ENCODE measurements around the gene GNB1L. TPM values are rescaled to one million over a fixed set of nuclear protein-coding genes. Genes with fewer than 3 reads are reported as not detected.

GNB1L gene
- total and polyA plus RNA-seq, 2 experiments from 2014 or later = 3.5 to 5.5 TPM

DNA sequence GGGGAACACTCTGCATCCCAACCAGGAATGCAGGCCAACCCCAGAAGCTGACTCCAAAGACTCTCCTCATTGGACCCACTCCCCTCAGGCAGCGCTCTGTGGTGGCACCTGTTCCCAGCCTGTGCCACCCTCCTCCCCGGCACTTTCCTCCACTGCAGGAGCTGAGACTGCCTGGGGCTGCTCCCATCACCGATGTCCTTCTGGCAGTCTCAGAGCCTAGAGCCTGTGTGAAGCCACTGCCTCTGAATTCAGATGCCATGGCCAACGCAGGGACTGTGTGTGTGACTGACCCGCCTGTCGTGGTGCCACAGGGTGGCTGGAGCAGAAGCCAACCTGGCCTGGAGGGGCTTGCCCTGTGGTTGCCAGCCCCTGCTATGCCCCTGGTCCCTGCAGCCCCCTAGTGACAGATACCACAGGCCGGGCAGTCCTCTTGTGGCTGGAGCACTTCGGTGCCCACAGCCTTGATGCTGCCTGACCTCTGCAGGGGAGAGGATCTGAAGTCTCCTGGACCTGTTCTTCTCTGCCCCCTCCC is 50.9 kb downstream of the GNB1L start:
- H3K4me3 ChIP-seq = no peak overlapping the region
- no peaks in the 10 kb centered on the region for H3K9me3 ChIP-seq (ENCODE audit: low read depth)
- TF ChIP-seq, protein P1, sequence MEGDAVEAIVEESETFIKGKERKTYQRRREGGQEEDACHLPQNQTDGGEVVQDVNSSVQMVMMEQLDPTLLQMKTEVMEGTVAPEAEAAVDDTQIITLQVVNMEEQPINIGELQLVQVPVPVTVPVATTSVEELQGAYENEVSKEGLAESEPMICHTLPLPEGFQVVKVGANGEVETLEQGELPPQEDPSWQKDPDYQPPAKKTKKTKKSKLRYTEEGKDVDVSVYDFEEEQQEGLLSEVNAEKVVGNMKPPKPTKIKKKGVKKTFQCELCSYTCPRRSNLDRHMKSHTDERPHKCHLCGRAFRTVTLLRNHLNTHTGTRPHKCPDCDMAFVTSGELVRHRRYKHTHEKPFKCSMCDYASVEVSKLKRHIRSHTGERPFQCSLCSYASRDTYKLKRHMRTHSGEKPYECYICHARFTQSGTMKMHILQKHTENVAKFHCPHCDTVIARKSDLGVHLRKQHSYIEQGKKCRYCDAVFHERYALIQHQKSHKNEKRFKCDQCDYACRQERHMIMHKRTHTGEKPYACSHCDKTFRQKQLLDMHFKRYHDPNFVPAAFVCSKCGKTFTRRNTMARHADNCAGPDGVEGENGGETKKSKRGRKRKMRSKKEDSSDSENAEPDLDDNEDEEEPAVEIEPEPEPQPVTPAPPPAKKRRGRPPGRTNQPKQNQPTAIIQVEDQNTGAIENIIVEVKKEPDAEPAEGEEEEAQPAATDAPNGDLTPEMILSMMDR (IDR thresholded peaks at IDR 0.05; ENCODE audit: low read depth, low read length) = no peak
- DNase-seq (ENCODE audit: low read depth in 1 of 2, low spot score in 1 of 2) = no peak
- no peaks in the 10 kb centered on the region for H3K4me1 ChIP-seq (ENCODE audit: low read depth)
- no peak overlapping the region for H3K27ac ChIP-seq
- no peaks in the 10 kb centered on the region for H3K27me3 ChIP-seq
- H3K36me3 ChIP-seq = no peaks in the 10 kb centered on the region

DNA sequence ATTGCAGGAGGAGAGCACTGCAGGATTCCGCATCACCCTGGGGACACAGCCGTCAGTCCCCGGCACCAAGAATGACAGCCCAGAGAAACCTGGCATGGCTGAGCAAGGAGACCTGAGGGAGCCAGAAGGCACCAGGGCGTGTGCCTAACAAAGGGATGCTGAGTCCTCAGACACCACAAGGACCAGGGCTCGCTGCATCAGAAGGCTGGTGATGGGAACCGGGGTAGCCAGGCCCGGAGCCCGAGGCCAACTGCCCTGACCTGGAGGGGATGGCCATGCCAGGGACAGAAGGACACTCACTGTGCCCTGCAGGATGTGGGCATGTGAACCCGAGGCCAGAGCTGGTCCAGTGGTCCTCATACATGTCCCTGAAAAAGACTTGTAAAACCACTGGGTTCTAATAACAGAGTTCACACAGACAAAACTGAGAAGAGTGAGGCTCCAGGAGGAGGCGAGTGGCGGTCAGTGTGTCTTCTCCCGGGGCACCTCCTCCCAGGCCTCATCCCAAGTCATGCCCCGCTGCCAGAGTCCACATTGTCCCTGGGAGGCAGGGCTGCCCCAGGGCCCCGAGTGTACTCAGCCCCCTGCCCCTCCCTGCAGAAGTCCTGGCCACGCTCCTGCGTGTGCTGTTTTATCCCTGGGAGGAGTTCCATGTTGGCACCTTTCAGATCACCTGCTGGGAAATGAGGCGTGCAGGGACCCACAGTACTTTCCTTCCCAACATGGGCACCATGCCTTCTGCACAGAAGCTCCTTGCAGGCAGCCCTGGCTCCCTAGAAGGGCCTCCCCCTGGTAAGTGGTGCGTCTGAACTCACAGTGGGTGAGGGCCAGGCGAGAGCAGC is 51.6 kb downstream of the GNB1L start:
- H3K4me1 ChIP-seq (ENCODE audit: low read depth) = no peaks in the 10 kb centered on the region
- H3K9me3 ChIP-seq (ENCODE audit: low read depth) = no peaks in the 10 kb centered on the region
- no peak for DNase-seq (ENCODE audit: low read depth in 1 of 2, low spot score in 1 of 2)
- TF ChIP-seq, protein P1 (IDR thresholded peaks at IDR 0.05; ENCODE audit: low read depth, low read length) = no peak
- no peak overlapping the region for H3K27ac ChIP-seq
- H3K36me3 ChIP-seq = no peaks in the 10 kb centered on the region
- H3K4me3 ChIP-seq = no peak overlapping the region
- no peaks in the 10 kb centered on the region for H3K27me3 ChIP-seq

DNA sequence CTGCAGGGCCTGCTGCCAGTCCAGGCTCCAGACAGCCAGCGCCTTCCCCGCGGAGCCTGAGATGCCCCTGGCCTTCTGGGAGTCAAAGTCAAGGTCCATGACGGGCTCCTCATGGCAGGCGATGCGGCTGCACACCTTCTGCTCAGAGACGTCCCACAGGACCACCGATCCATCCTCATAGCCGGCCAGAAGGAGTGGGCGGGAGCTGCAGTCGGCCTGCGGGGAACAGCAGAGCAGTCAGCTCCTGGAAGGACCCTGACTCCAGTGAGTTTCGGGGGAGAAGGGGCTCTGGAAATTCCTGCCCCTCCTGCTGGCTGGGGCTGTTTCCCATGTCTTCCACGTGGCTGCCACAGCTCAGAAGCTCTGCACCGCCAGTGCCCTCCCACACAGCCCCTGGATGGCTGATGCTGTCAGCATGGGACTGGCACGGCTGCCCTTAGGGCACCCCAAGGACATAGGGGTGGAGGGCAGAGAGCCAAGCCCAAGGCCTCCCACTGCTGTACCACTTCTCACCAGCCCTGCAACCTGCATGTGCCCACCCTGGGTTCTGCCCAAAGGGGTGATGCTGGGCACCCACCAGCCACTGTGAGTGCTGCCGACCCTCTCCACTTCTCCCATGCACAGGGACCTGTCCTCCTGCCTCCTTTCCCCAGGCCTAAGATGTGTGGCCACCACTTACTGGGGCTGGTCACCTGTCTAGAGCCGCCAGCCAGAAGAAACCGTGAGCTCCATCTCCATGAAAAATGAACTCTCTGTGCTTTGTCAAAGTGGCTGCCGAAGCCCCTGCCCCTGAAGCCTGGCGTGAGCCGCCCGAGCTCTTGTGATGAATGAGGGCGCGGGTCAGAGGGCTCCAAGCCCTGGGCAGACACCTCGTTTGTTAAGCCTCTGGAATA is 52.4 kb downstream of the GNB1L start:
- Histone ChIP-seq H3K9me3 (ENCODE audit: low read depth) (no peaks in the 10 kb centered on the region), H3K4me3 (no peak overlapping the region), H3K4me1 (ENCODE audit: low read depth) (no peaks in the 10 kb centered on the region), H3K27ac (no peak overlapping the region), H3K27me3 (no peaks in the 10 kb centered on the region), H3K36me3 (no peaks in the 10 kb centered on the region)
- no peak for DNase-seq (ENCODE audit: low read depth in 1 of 2, low spot score in 1 of 2)
- TF ChIP-seq, protein P1 (IDR thresholded peaks at IDR 0.05; ENCODE audit: low read depth, low read length) = no peak

DNA sequence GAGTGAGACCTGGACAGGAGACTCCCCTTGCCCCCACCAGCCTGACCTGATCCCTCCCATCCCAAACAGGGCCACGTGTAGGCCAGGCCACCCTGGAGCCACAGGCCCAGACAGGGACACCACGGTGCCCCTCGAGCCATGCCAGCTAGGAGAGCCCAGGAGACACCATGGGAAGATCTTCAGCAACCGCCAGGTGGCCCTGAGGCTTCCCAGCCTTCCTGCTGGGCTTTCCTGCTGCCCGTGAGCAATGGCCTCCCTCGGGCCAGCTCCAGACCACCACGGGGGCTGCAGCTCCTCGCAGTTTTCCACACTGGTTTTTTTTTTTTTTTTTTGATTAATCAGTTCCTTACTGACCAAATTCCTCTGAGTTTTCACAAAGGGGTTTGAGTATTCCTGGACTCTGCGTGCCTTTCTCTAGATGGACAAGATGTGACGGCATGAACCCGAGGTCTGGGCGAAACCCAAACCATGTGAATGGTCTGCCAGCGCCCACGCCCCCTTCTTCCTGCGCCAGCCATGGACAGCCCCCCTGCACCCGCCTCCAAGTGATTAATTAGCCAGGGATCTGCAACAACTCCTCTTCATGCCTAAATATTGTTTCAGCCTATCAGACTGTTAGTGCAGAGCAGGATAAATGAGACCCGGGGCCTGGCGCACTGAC is 53.2 kb downstream of the GNB1L start:
- no peaks in the 10 kb centered on the region for H3K36me3 ChIP-seq
- no peak overlapping the region for H3K27ac ChIP-seq
- no peaks in the 10 kb centered on the region for H3K9me3 ChIP-seq (ENCODE audit: low read depth)
- TF ChIP-seq, protein P1 (IDR thresholded peaks at IDR 0.05; ENCODE audit: low read depth, low read length) = no peak
- H3K4me3 ChIP-seq = no peak overlapping the region
- no peak for DNase-seq (ENCODE audit: low read depth in 1 of 2, low spot score in 1 of 2)
- H3K4me1 ChIP-seq (ENCODE audit: low read depth) = no peaks in the 10 kb centered on the region
- no peaks in the 10 kb centered on the region for H3K27me3 ChIP-seq

DNA sequence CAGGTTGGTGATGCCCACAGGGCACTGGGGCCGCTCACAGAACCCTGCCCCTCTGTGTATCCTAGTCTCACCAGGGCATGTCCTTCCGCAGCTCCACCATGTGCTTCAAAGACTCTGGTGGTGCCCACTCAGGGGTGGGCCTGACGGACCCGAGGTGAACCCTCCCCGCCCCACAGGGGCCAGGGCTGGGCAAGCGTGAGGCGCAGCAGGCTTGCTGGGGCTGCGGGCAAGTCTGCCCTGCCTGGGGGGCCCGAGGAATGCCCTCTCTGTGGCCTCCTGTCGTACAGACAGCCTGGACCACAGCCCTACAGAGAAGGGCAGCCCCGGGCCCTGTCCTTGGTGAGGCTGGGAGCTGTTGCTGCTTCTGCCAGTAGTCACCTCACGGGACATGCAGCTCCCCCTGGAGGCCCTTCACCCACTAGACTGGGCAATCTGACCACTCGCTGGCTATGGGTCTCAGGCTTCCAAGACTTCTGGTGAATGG is 53.9 kb downstream of the GNB1L start:
- Histone ChIP-seq H3K27me3 (no peaks in the 10 kb centered on the region), H3K36me3 (no peaks in the 10 kb centered on the region), H3K4me3 (no peak overlapping the region), H3K9me3 (ENCODE audit: low read depth) (no peaks in the 10 kb centered on the region), H3K27ac (no peak overlapping the region), H3K4me1 (ENCODE audit: low read depth) (no peaks in the 10 kb centered on the region)
- peak; percentile 30 to 57 for DNase-seq (ENCODE audit: low read depth in 1 of 2, low spot score in 1 of 2)
- TF ChIP-seq, protein P1 (IDR thresholded peaks at IDR 0.05; ENCODE audit: low read depth, low read length) = peak; percentile 43
